Right ventricle myocardium superior (tissue), 1 donor: ENCODE measurements around the gene FUBP1. TPM values are rescaled to one million over a fixed set of nuclear protein-coding genes. Genes with fewer than 3 reads are reported as not detected.
"Not testable (repeated sequence)": the region's sequence is repeated elsewhere in the genome, so short reads cannot be mapped to it uniquely, and the experiment has no call there.

ENCODE experiments used
- ATAC-seq: fragments of 200-7000 bp; cut with Tn5 transposase; one replicate; pipeline ENCODE4 v1.9.1; 2020; ENCODE audit warnings: mild to moderate bottlenecking; ENCODE audit not compliant: poor library complexity
- DNase-seq: peaks from one replicate; pipeline ENCODE4 v3.0.0-alpha.2; 2020
- intact Hi-C: fragments of 100-400 bp; cut with DNase I; formaldehyde crosslinking; loops from one replicate; pipeline ENCODE4 v1.11.2; 2022
- total RNA-seq: library from RNA; stranded (reverse); fragmentation: NEBNext Ultra II Directional; extraction: Animal tissue kit (Norgen Biotek cat#: 25700); gene quantifications from one replicate; pipeline ENCODE4 v1.2.1, GENCODE V29; 2021
- donor health status: DM: no; HTN: yes; CAD: no; lungs with severe emphysema.

Gene FUBP1
- total RNA-seq, 1 donor from 2014 or later: 47.9 TPM

- DNase-seq (no peak), ATAC-seq (no peak)
Observed at GRCh38 chr1:77994117-77994705, 15.3 kb upstream of the FUBP1 start.

GRCh38 chr1:77991638-77992037 lies 12.8 kb upstream of the FUBP1 start:
- ATAC-seq (no peak), DNase-seq (no peak)
- intact Hi-C loops: no loop called here

More at GRCh38 chr1:77994117-77994705, 15.3 kb upstream of the FUBP1 start:
- intact Hi-C loops: no loop called here

- ATAC-seq: no peak
- DNase-seq: no peak
- intact Hi-C loops: no loop called here
Observed at GRCh38 chr1:77990629-77991204, 11.8 kb upstream of the FUBP1 start.

GRCh38 chr1:77989744-77990143 lies 10.9 kb upstream of the FUBP1 start:
- no peak for ATAC-seq
- no peak for DNase-seq
- intact Hi-C loops: no loop called here

GRCh38 chr1:77987919-77988318 lies 9.0 kb upstream of the FUBP1 start:
- DNase-seq (no peak), ATAC-seq (peak; percentile 34)
- intact Hi-C loops: no loop called here

DNA sequence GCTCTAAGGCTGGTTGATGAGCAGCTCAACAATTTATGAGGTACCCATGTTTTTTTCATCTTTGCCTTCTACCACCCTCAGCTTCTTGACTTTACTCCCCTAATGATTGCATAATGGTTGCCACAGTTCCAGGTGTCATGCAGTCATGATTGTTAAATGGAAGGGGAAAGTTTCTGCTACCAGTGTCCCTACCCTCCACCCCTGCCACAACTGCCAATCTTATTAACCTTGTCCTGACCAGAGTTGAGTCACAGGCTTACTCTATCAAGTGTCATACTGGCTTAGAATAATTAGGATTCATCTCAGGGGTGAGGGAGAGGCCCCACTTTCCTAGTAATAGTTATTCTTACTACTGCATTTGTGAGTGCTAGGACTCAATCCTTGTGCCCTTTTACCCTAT lies 7.9 kb upstream of the FUBP1 start:
- DNase-seq (no peak), ATAC-seq (no peak)
- intact Hi-C loops: no loop called here

DNA sequence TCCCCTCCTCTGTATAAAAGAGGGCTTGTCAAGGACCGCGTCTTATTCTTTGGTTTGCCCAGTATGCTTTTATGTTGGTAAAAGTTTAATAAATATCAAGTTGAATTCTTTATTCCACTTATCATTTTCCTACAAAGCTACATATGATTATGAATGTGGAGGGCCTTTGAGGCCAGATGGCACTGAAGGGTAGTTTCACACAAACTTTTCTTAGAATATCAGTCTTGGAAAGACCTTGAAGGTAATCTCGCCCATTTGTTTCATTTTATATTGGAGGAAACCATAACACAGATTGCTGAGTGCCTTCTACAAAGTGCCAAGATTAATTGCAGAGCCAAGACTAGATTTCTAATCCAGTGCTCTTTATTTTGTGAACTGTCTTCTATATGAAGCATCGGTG lies 5.8 kb upstream of the FUBP1 start:
- DNase-seq (no peak), ATAC-seq (no peak)
- intact Hi-C loops: no loop called here

DNA sequence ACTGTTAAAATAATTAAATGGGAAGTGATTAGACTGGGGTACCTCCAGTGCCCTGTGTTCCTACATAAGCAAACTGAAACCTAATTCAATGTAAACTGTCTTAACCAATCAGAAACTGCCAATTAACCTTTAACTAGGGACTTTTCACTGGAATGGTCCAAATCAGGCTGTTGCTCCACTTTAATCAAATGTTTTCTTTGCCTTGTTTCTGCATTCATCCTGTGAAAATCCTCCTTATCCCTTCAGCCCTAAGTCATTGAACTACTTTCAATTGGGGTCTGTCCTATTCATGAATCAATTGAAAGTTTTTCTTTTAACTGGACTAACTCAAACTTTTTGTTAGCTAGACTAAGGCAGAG lies 5.1 kb upstream of the FUBP1 start:
- DNase-seq: no peak
- no peak for ATAC-seq
- intact Hi-C loops: no loop called here

- intact Hi-C loops, DNase-seq, ATAC-seq: not testable (repeated sequence)
Observed at GRCh38 chr1:77983352-77983996, 4.6 kb upstream of the FUBP1 start.

GRCh38 chr1:77978293-77978968 lies 441 bp downstream of the FUBP1 start:
- DNase-seq: peak; percentile 39
- intact Hi-C loops: loop anchor here (2.0 to 5.0 kb wide), 2 partner anchors 68 to 134 kb away; no protein-coding TSS in a partner anchor
- ATAC-seq: peak; percentile 72

DNA sequence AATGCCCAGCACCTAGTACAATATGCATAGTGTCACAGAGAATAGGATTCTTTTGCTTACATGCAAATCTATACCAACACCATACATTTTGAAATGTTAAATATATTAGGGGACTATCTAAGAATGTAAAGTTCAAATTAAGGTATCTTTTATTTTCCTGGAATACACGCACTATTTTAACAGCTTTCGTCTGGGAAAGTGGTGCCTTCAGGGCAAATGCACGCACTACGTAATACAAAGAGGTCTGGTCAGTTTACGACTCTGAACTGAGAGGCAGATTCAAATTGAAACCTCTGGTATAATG lies 931 bp downstream of the FUBP1 start:
- DNase-seq (no peak), ATAC-seq (no peak)
- intact Hi-C loops: loop anchor here (2.0 to 5.0 kb wide), 3 partner anchors 31 to 134 kb away; no protein-coding TSS in a partner anchor

GRCh38 chr1:77976433-77977076 lies 2.3 kb downstream of the FUBP1 start:
- DNase-seq (no peak), ATAC-seq (no peak)
- intact Hi-C loops: loop anchor here (2.0 to 5.0 kb wide), 2 partner anchors 32 to 136 kb away; no protein-coding TSS in a partner anchor

DNA sequence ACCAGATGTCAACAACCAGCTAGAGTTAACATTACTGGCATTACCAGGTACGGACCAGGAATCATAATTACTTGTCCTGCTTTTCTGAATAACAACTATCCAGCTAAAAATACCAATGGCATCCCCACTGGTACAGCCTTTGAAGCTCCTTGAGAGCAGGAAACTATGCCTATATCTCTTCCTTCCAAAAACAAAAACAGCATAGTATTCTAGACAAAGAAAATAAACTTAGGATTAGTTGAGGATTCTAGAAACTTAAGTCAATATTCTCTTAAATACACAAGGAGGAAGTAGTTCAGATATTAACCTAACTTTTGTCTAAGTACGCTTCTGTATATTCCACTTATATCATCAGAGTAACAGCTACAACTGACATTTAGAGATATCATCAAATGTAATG lies 3.0 kb downstream of the FUBP1 start:
- no peak for DNase-seq
- ATAC-seq: no peak
- intact Hi-C loops: loop anchor here (2.0 to 5.0 kb wide), 2 partner anchors 33 to 136 kb away; no protein-coding TSS in a partner anchor

DNA sequence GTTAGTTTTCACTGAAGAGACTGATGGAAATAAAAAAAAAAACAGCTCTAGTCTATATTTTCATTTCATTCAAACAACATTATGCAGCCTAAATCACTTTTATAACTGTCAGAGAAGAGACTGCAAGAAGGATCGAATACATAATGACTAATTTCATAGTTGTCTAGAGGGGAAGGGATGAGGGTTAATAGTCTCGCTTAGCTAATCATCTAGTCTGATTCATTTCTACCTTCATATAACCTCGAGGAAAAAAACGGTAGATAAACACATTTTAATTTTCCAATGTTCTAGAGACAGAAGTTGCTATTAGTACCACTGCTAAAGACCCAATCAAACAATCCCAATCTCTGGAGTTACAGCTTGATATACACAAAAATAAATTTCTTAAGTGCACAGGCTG lies 3.5 kb downstream of the FUBP1 start:
- no peak for ATAC-seq
- intact Hi-C loops: loop anchor here (5.0 kb wide), 1 partner anchor 137 kb away; no protein-coding TSS in a partner anchor

GRCh38 chr1:77972080-77972479 lies 6.8 kb downstream of the FUBP1 start:
- ATAC-seq (no peak), DNase-seq (no peak)
- intact Hi-C loops: no loop called here

More for the DNA sequence above, 3.5 kb downstream of the FUBP1 start:
- DNase-seq: no peak

DNA sequence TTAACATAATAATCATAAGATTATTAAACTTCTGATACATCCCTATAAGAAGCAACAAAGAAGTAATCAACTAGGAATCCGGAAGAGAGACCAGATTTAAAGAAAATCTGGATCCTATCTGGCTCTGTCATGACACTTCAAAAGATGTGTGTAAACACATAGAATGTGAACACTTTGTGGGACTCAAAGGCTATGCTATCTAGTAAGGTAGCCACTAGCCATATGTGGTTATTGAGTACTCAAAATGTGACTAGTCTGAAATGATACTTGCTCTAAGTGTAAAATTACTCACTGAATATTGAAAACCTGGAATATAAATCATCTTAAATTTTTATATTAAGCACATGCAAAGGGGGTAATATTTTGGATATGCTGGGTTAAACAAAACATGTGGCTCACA lies 8.7 kb downstream of the FUBP1 start:
- ATAC-seq: no peak
- intact Hi-C loops: no loop called here
- no peak for DNase-seq

GRCh38 chr1:77966291-77966690 lies 12.6 kb downstream of the FUBP1 start:
- DNase-seq (no peak), ATAC-seq (no peak)
- intact Hi-C loops: no loop called here

DNA sequence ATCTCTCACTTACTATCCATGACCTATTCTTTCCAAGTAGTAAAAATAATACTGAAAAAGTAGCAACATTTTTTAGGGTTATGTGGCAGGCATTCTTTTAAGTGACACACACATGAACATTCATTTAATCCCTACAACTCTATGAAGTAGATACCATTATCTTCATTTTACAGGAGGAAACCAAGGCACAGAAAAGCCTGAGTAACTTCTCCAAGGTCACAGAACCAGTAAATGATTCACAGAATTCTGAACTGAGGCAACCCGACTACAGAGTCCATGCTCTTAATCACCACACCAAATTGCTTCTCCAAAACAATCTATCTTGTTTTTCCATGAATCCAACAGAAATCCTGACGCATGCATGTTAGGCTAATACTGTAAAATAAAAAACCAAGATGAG lies 17.5 kb downstream of the FUBP1 start:
- ATAC-seq (no peak), DNase-seq (no peak)
- intact Hi-C loops: loop anchor here (5.0 kb wide), 1 partner anchor 244 kb away; no protein-coding TSS in a partner anchor

DNA sequence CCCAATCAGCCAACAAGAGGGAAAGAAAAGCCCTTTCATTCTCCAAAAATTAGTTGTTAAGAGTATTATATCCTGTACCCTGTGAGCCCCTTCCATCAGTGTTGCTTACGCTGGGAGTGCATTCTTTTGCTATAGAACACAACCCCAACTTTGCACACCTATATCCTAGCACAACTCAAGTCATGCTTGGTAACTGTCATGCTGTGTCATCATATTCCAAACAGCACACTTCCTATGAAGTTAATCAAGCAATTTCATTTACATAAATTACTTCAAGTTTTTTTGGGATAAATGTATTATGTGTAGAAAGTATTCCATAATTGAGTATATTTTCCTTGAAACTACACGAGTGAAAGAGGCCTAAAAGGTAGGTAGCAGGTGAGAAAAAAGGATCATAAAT lies 20.0 kb downstream of the FUBP1 start:
- ATAC-seq: no peak
- intact Hi-C loops: no loop called here
- DNase-seq: no peak
